Activated T-helper 2 cell treated with anti-CD3 and anti-CD28 coated beads, Interferon-gamma antibody, Interleukin-2, Interleukin-4, amounts not matched to agents 10 μg/mL and 5 μg/mL and 100 μg/mL, durations not matched to agents 14 hours and 24 hours and 36 hours (primary cell): ENCODE results near the gene WDR37. TPM values are rescaled to one million over a fixed set of nuclear protein-coding genes. Genes with fewer than 3 reads are reported as not detected.
"Not testable (repeated sequence)": the region's sequence is repeated elsewhere in the genome, so short reads cannot be mapped to it uniquely, and the experiment has no call there.

Experiments
- DNase-seq: peaks from one replicate; pipeline ENCODE4 v3.0.0; 2021; ENCODE audit warnings: low spot score
- H3K27ac Mint-ChIP-seq: one replicate; pipeline ENCODE4 v1.8.0; 2021; ENCODE audit warnings: mixed read lengths
- H3K27me3 Mint-ChIP-seq: one replicate; pipeline ENCODE4 v1.8.0; 2021; ENCODE audit warnings: low read depth, mixed read lengths
- H3K36me3 Mint-ChIP-seq: one replicate; pipeline ENCODE4 v1.8.0; 2021; ENCODE audit warnings: low read depth, mixed read lengths
- H3K4me1 Mint-ChIP-seq: one replicate; pipeline ENCODE4 v1.8.0; 2021; ENCODE audit warnings: low read depth, mixed read lengths
- H3K4me3 Mint-ChIP-seq: one replicate; pipeline ENCODE4 v1.8.0; 2021; ENCODE audit warnings: low read depth, mild to moderate bottlenecking, moderate library complexity, mixed read lengths
- H3K9me3 Mint-ChIP-seq: one replicate; pipeline ENCODE4 v1.8.0; 2021; ENCODE audit warnings: mixed read lengths
- intact Hi-C: fragments of 100-400 bp; cut with micrococcal nuclease; formaldehyde crosslinking; loops from one replicate; pipeline ENCODE4 v1.15.1; 2023
- total RNA-seq: library from RNA; stranded (reverse); gene quantifications from 2 replicates; pipeline ENCODE4 v1.2.3, GENCODE V29; 2022

The WDR37 gene
- total RNA-seq, 1 donor from 2014 or later, result 18.9 TPM

DNA sequence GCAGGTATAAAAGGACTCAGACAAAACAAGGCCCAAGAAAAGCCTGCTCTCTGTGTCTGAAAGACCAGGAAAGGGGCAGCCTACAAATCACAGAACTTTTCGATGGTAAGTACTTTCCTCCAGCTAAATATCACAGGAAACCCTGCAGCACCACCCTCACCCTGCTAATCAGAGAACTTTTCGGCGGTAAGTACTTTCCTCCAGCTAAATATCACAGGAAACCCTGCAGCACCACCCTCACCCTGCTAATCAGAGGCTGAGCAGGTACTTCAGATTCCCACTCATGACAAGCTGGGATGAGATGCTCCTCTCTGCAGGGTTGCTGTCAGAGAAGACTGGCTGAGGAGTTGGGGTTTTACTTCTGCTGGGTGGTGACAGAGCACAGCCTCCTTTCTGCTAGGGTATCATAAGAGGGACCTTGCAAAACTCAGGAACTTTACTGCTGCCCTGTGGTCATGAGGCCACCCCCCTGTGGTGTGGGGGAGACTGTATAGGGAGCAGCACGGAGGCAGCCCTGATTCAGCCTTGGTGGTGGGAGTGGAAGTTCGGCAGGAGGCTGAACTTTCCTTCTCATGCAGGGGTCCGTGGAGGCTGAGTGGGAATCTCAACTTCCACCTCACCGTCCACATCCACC is 7.2 kb downstream of the WDR37 start:
- H3K4me3 Mint-ChIP-seq, result peak overlapping the region; percentile 37
- intact Hi-C loops, result loop anchor here (2.0 kb wide), 1 partner anchor 47 kb away; no protein-coding TSS in a partner anchor

DNA sequence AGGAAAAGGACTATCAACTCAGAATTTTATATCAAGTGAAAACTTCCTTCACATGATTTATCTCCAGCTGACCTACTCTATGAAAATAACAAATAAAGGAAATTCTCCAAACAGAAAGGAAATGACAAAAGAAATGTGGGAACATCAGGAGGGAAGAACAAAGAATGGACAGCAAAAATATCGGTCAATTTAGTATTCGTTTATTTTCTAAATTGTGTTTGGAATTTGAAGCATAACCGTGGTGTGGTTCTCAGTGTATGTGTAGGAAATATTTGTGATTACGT is 8.7 kb downstream of the WDR37 start:
- Mint-ChIP-seq H3K27me3 (no peaks in the 10 kb centered on the region), H3K27ac (no peak overlapping the region), H3K9me3 (no peaks in the 10 kb centered on the region), H3K36me3 (peaks cover 52% of the 10 kb centered on the region), H3K4me3 (no peak overlapping the region), H3K4me1 (peaks cover 66% of the 10 kb centered on the region)
- intact Hi-C loops, result no loop called here
- DNase-seq, result no peak

More for the DNA sequence above, 7.2 kb downstream of the WDR37 start:
- H3K4me1 Mint-ChIP-seq, result peaks cover 64% of the 10 kb centered on the region
- no peaks in the 10 kb centered on the region for H3K9me3 Mint-ChIP-seq
- no peaks in the 10 kb centered on the region for H3K27me3 Mint-ChIP-seq
- peak overlapping the region; percentile 50 for H3K27ac Mint-ChIP-seq
- peaks cover 56% of the 10 kb centered on the region for H3K36me3 Mint-ChIP-seq
- no peak for DNase-seq

GRCh38 chr10:1066734-1067133 is 10.5 kb downstream of the WDR37 start:
- Mint-ChIP-seq H3K4me1 (peaks cover 55% of the 10 kb centered on the region), H3K36me3 (peaks cover 45% of the 10 kb centered on the region)
- H3K27ac Mint-ChIP-seq, DNase-seq, H3K9me3 Mint-ChIP-seq, H3K4me3 Mint-ChIP-seq, intact Hi-C loops, H3K27me3 Mint-ChIP-seq: not testable (repeated sequence)

- H3K27ac Mint-ChIP-seq, result peak overlapping the region; percentile 25
- H3K4me3 Mint-ChIP-seq, result no peak overlapping the region
- intact Hi-C loops, result no loop called here
- H3K9me3 Mint-ChIP-seq, result no peaks in the 10 kb centered on the region
- H3K4me1 Mint-ChIP-seq, result peaks cover 36% of the 10 kb centered on the region
- DNase-seq, result no peak
- peaks cover 44% of the 10 kb centered on the region for H3K36me3 Mint-ChIP-seq
- H3K27me3 Mint-ChIP-seq, result no peaks in the 10 kb centered on the region
These were observed 12.5 kb downstream of the WDR37 start for GRCh38 chr10:1068380-1069361.

GRCh38 chr10:1070919-1071318 is 14.7 kb downstream of the WDR37 start:
- Mint-ChIP-seq H3K4me3 (no peak overlapping the region), H3K4me1 (peaks cover 31% of the 10 kb centered on the region), H3K9me3 (no peaks in the 10 kb centered on the region), H3K27ac (no peak overlapping the region), H3K27me3 (no peaks in the 10 kb centered on the region), H3K36me3 (peaks cover 39% of the 10 kb centered on the region)
- intact Hi-C loops, result no loop called here
- DNase-seq, result no peak

DNA sequence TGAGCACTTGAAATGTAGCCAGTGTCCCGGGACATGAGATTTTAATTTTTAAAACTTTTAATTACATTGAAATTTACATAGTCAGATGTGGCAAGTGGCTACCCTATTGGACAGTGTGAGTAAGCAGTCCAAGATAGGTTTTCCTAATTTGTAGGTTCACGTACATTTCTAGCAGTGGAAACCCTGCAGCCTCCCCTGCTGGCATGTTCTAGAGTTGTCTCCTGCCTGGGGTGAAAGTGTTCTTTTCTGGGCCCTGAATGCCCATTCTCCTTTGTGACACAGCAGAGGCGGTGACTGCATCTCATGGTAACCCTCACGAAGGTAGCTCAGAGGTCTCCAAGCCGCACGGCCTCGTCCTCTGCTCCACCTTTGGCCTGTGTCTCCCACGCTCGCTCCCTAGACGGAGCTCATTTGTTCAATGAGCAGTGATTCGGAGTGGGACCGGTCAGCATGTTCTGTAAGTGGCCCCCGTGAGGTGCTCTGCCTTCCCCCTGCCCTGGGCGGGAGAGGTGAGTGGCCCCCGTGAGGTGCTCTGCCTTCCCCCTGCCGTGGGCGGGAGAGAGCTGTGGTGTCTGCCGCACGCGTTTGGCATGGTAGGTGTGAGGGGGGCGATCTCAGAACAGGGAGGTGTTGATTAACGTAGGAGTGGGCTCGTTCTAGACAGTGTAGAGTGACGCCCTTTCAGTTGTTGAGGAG is 18.0 kb downstream of the WDR37 start:
- peaks cover 45% of the 10 kb centered on the region for H3K36me3 Mint-ChIP-seq
- no peak overlapping the region for H3K27ac Mint-ChIP-seq
- H3K27me3 Mint-ChIP-seq, result no peaks in the 10 kb centered on the region
- no peaks in the 10 kb centered on the region for H3K9me3 Mint-ChIP-seq
- intact Hi-C loops, result no loop called here
- DNase-seq, result no peak
- H3K4me1 Mint-ChIP-seq, result peaks cover 12% of the 10 kb centered on the region
- H3K4me3 Mint-ChIP-seq, result no peak overlapping the region

GRCh38 chr10:1074748-1075308 is 18.6 kb downstream of the WDR37 start:
- Mint-ChIP-seq H3K36me3 (peaks cover 51% of the 10 kb centered on the region), H3K27me3 (no peaks in the 10 kb centered on the region), H3K4me3 (no peak overlapping the region), H3K27ac (peak overlapping the region; percentile 10), H3K9me3 (no peaks in the 10 kb centered on the region), H3K4me1 (peaks cover 7% of the 10 kb centered on the region)
- no peak for DNase-seq
- intact Hi-C loops, result no loop called here

GRCh38 chr10:1078668-1079067 is 22.5 kb downstream of the WDR37 start:
- peaks cover 1% of the 10 kb centered on the region for H3K4me1 Mint-ChIP-seq
- no peak overlapping the region for H3K27ac Mint-ChIP-seq
- H3K27me3 Mint-ChIP-seq, result no peaks in the 10 kb centered on the region
- no peak overlapping the region for H3K4me3 Mint-ChIP-seq
- H3K9me3 Mint-ChIP-seq, result no peaks in the 10 kb centered on the region
- H3K36me3 Mint-ChIP-seq, result peaks cover 62% of the 10 kb centered on the region
- no peak for DNase-seq
- intact Hi-C loops, result no loop called here

GRCh38 chr10:1083581-1083980 is 27.4 kb downstream of the WDR37 start:
- intact Hi-C loops, result no loop called here
- H3K4me3 Mint-ChIP-seq, result no peak overlapping the region
- H3K36me3 Mint-ChIP-seq, result peaks cover 73% of the 10 kb centered on the region
- H3K4me1 Mint-ChIP-seq, result peaks cover 5% of the 10 kb centered on the region
- no peaks in the 10 kb centered on the region for H3K27me3 Mint-ChIP-seq
- H3K9me3 Mint-ChIP-seq, result no peaks in the 10 kb centered on the region
- no peak for DNase-seq
- H3K27ac Mint-ChIP-seq, result no peak overlapping the region

DNA sequence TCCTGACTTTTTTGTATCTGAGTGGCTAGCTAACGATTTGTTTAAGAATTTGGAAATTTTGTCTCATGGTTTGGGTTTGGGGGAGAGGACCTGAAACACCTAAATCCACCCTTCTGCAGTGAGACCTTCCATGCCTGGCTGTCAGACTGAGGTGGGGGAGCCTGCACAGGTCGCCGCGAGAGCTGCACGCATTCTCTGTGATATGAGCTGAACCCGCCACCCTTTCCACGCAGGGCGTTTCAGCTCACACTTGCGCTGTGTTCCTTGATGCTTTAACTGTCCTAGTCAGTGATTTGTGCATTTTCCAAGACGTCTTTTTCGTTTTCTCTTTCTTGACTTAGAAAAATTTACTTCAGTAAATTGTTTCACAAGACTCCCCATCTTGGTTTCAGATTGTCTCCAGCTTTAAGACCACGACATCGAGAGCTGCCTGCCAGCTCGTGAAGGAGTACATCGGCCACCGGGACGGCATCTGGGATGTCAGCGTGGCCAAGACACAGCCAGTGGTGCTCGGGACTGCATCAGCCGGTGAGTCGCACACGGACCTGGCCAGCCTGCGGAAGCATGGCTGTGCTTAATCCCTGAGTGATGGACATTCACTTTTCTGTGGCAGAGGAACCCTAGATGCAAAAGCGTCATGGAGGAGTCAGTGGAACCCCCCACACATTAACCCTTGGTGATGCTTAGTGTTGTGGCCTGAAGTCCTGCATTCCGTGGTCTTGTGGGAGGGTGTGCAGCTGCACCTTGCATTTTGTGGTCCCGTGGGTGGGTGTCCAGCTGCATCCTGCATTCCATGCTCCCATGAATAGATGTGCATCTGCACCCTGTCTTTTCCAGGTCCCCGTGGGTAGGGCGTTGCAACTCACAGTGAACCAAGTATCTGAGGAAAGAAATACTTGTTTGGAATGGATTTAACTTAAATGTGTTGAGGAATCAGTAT is 28.1 kb downstream of the WDR37 start:
- no peaks in the 10 kb centered on the region for H3K27me3 Mint-ChIP-seq
- intact Hi-C loops, result no loop called here
- H3K9me3 Mint-ChIP-seq, result no peaks in the 10 kb centered on the region
- peaks cover 68% of the 10 kb centered on the region for H3K36me3 Mint-ChIP-seq
- no peak overlapping the region for H3K4me3 Mint-ChIP-seq
- H3K4me1 Mint-ChIP-seq, result peaks cover 5% of the 10 kb centered on the region
- no peak overlapping the region for H3K27ac Mint-ChIP-seq
- no peak for DNase-seq

DNA sequence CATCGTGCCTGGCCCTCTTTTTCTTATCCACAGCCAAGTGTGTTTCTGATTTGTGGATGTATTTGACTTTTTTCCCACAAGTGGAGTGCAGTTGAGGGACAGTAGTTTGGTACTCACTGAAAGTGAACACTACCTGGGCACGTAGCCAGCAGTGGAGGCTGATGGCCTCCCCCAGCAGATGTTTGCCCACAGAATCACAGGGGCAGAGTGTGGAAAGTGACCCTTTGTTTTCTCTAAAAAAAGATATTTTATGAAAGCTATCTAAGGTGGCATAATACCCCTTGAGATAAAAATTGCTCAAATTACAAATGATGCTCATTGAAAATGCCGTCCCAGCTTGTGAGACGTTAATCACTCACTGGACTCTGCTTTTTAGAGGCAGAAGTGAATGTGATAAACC is 29.1 kb downstream of the WDR37 start:
- H3K36me3 Mint-ChIP-seq, result peaks cover 65% of the 10 kb centered on the region
- H3K4me3 Mint-ChIP-seq, result no peak overlapping the region

DNA sequence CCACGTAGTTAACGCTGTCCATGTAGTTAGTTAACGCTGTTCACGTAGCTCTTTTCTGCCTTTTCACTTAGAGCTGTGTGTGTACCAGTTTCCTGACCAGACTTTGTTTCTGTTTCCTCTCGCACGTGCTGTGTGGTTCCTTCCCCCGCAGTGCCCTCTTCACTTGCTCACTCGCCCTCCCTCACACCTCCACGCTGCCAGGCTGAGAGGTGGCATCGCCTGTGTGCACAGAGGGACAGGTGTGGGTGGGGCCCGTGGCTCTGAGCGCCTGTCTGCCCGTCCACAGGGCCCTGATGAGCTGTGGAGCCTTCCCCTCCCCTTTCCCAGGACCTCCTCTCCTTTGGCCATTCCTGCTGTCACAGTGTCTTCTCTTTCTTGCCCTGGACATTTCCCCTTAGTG is 30.6 kb downstream of the WDR37 start:
- H3K9me3 Mint-ChIP-seq, result no peaks in the 10 kb centered on the region
- DNase-seq, result no peak
- H3K27ac Mint-ChIP-seq, result no peak overlapping the region
- peaks cover 8% of the 10 kb centered on the region for H3K4me1 Mint-ChIP-seq
- peaks cover 74% of the 10 kb centered on the region for H3K36me3 Mint-ChIP-seq
- no peak overlapping the region for H3K4me3 Mint-ChIP-seq
- intact Hi-C loops, result no loop called here
- H3K27me3 Mint-ChIP-seq, result no peaks in the 10 kb centered on the region

More for the DNA sequence above, 29.1 kb downstream of the WDR37 start:
- H3K27me3 Mint-ChIP-seq, result no peaks in the 10 kb centered on the region
- H3K9me3 Mint-ChIP-seq, result no peaks in the 10 kb centered on the region
- intact Hi-C loops, result no loop called here
- DNase-seq, result no peak
- peaks cover 8% of the 10 kb centered on the region for H3K4me1 Mint-ChIP-seq
- no peak overlapping the region for H3K27ac Mint-ChIP-seq
